Body of pancreas (tissue), 4 donors: ENCODE measurements around the gene CERK. TPM values are rescaled to one million over a fixed set of nuclear protein-coding genes. Genes with fewer than 3 reads are reported as not detected.

Source experiments
- ATAC-seq: fragments of 150-250 bp; one replicate; pipeline ENCODE4 v1.9.1; 2016
- DNase-seq, 4 donors: peaks; one replicate each; pipeline ENCODE4 v3.0.0-alpha.2; 2019
- H3K27ac ChIP-seq, 4 donors: fragments of 200-600 bp; sonication (generic); 1 replicate in 3 of 4; 2 replicates in 1 of 4; pipeline versions ENCODE4 v1.5.1 to v1.6.1; 2016 to 2019; ENCODE audit warnings: mild to moderate bottlenecking in 1 of 4, mixed read lengths in 1 of 4, moderate library complexity in 1 of 4
- H3K27me3 ChIP-seq, 2 donors: fragments of 200-600 bp; sonication (generic); one replicate each; pipeline ENCODE4 v1.6.0; 2016; ENCODE audit warnings: mild to moderate bottlenecking in 1 of 2
- H3K36me3 ChIP-seq, 2 donors: fragments of 200-600 bp; sonication (generic); replicated peaks in 1 of 2; 2 replicates each; pipeline ENCODE4 v1.5.1; 2016; ENCODE audit warnings: low read depth in 2 of 2; ENCODE audit not compliant: insufficient read depth in 1 of 2
- H3K4me1 ChIP-seq: fragments of 200-600 bp; sonication (generic); one replicate; pipeline ENCODE4 v1.6.0; 2016
- H3K4me3 ChIP-seq, 2 donors: fragments of 200-600 bp; sonication (generic); 1 replicate in 1 of 2; 2 replicates in 1 of 2; pipeline ENCODE4 v1.5.1; 2016 to 2019
- H3K9me3 ChIP-seq, 3 donors: fragments of 200-600 bp; sonication (generic); 1 replicate in 2 of 3; 2 replicates in 1 of 3; pipeline ENCODE4 v1.5.1; 2016
- CTCF ChIP-seq, 7 experiments: fragments of 450-650 bp in 4 of 7; fragments of 200-600 bp in 3 of 7; sonication (generic) in 3 of 7; IDR thresholded peaks; one replicate each; pipeline ENCODE4 v1.5.1; 2016 to 2019; ENCODE audit warnings: antibody characterized with exemption in 7 of 7
- POLR2A ChIP-seq, 3 donors: fragments of 450-650 bp; IDR thresholded peaks; one replicate each; pipeline ENCODE4 v1.6.1; 2016; ENCODE audit warnings: antibody characterized with exemption in 3 of 3, mild to moderate bottlenecking in 2 of 3
- WGBS, 2 donors: methylation state at CpG; one replicate each; pipeline ENCODE4 v1.1.5; 2017; 5-methylcytosine and 5-hydroxymethylcytosine counted together
- intact Hi-C: fragments of 100-400 bp; cut with DNase I; formaldehyde crosslinking; loops from one replicate; pipeline ENCODE4 v1.15.1; 2023
- total RNA-seq, 2 donors: library from RNA; depleted of rRNA; stranded (reverse); fragments of >200 nt; gene quantifications; one replicate each; pipeline ENCODE4 v1.1.0, GENCODE V29; 2016

The CERK gene
- total RNA-seq, 2 donors from 2014 or later = 33.6 to 46.4 TPM

- H3K4me1 ChIP-seq = peaks cover 30% of the 10 kb centered on the region
- no peak overlapping the region for H3K27ac ChIP-seq
- 69% methylated on average over 11 of the region's 11 CpGs for WGBS, 2 donors
- no peaks in the 10 kb centered on the region for H3K27me3 ChIP-seq
- no peaks in the 10 kb centered on the region for H3K9me3 ChIP-seq
- ATAC-seq (no peak), DNase-seq (no peak)
- intact Hi-C loops = no loop called here
- no peak overlapping the region for H3K4me3 ChIP-seq
- TF ChIP-seq CTCF (IDR thresholded peaks at IDR 0.05) = no peak
- TF ChIP-seq POLR2A (IDR thresholded peaks at IDR 0.05) = no peak
- no peaks in the 10 kb centered on the region for H3K36me3 ChIP-seq
These were observed 14.4 kb upstream of the CERK start for GRCh38 chr22:46752286-46752987.

GRCh38 chr22:46750863-46751443 is 12.9 kb upstream of the CERK start:
- Histone ChIP-seq H3K4me3 (no peak overlapping the region), H3K27ac (no peak overlapping the region), H3K27me3 (no peaks in the 10 kb centered on the region), H3K9me3 (no peaks in the 10 kb centered on the region), H3K4me1 (peaks cover 33% of the 10 kb centered on the region), H3K36me3 (no peaks in the 10 kb centered on the region)
- 48% methylated on average over 12 of the region's 12 CpGs for whole genome bisulfite sequencing, 2 donors
- no peak for ATAC-seq
- intact Hi-C loops = no loop called here
- no peak for DNase-seq
- TF ChIP-seq CTCF (IDR thresholded peaks at IDR 0.05) (no peak), POLR2A (IDR thresholded peaks at IDR 0.05) (no peak)

GRCh38 chr22:46750530-46750800 is 12.4 kb upstream of the CERK start:
- Histone ChIP-seq H3K27ac (no peak overlapping the region), H3K36me3 (no peaks in the 10 kb centered on the region), H3K4me3 (no peak overlapping the region), H3K27me3 (no peaks in the 10 kb centered on the region), H3K9me3 (no peaks in the 10 kb centered on the region), H3K4me1 (peaks cover 33% of the 10 kb centered on the region)
- DNase-seq (no peak), ATAC-seq (no peak)
- TF ChIP-seq CTCF (IDR thresholded peaks at IDR 0.05) = no peak
- TF ChIP-seq POLR2A (IDR thresholded peaks at IDR 0.05) = no peak
- intact Hi-C loops = no loop called here
- 90% methylated on average over 2 to 5 of the region's 5 CpGs for WGBS, 2 donors

GRCh38 chr22:46749682-46750529 is 11.9 kb upstream of the CERK start:
- ATAC-seq (no peak), DNase-seq (no peak)
- H3K4me3 ChIP-seq = no peak overlapping the region
- H3K4me1 ChIP-seq = peaks cover 31% of the 10 kb centered on the region
- intact Hi-C loops = no loop called here
- H3K27ac ChIP-seq = no peak overlapping the region
- no peaks in the 10 kb centered on the region for H3K9me3 ChIP-seq
- H3K27me3 ChIP-seq = no peaks in the 10 kb centered on the region
- 63 to 69% methylated on average over 13 to 14 of the region's 14 CpGs for WGBS, 2 donors
- H3K36me3 ChIP-seq = no peaks in the 10 kb centered on the region
- TF ChIP-seq CTCF (IDR thresholded peaks at IDR 0.05) (no peak), POLR2A (IDR thresholded peaks at IDR 0.05) (no peak)
